Mesenchymal stem cell (in vitro differentiated cells and primary cell): Measurements from ENCODE around the gene AGAP1.

Experiments used
- DNase-seq: peaks from one replicate; pipeline ENCODE4 v3.0.0-alpha.2; 2013
- H2AFZ ChIP-seq: one replicate; pipeline ENCODE4 v1.6.1; 2013; ENCODE audit warnings: low read depth, mild to moderate bottlenecking, control low read depth, inconsistent platforms, low read length, moderate library complexity
- H2AK5ac ChIP-seq: 2 replicates; pipeline ENCODE4 v1.6.1; 2013; ENCODE audit warnings: low read length, moderate library complexity, mild to moderate bottlenecking, inconsistent platforms; ENCODE audit not compliant: severe bottlenecking
- H2BK120ac ChIP-seq: one replicate; pipeline ENCODE4 v1.6.1; 2013; ENCODE audit warnings: low read depth, mild to moderate bottlenecking, inconsistent platforms, low read length, moderate library complexity
- H2BK12ac ChIP-seq, 2 experiments: one replicate each; pipeline ENCODE4 v1.6.1; 2013; ENCODE audit warnings: inconsistent platforms in 2 of 2, low read length in 2 of 2, mild to moderate bottlenecking in 2 of 2, moderate library complexity in 2 of 2, control low read depth in 1 of 2
- H2BK15ac ChIP-seq: one replicate; pipeline ENCODE4 v1.6.1; 2013; ENCODE audit warnings: mild to moderate bottlenecking, low read depth, inconsistent platforms; ENCODE audit not compliant: poor library complexity, severe bottlenecking
- H2BK5ac ChIP-seq: 2 replicates; pipeline ENCODE4 v1.6.1; 2013; ENCODE audit warnings: low read depth, mild to moderate bottlenecking, low read length, control low read depth, inconsistent platforms; ENCODE audit not compliant: poor library complexity, severe bottlenecking
- H3K14ac ChIP-seq, 2 experiments: one replicate each; pipeline ENCODE4 v1.6.1; 2013; ENCODE audit warnings: inconsistent platforms in 2 of 2, low read length in 2 of 2, control low read depth in 1 of 2, mild to moderate bottlenecking in 1 of 2, moderate library complexity in 1 of 2
- H3K18ac ChIP-seq, 2 experiments: one replicate each; pipeline ENCODE4 v1.6.1; 2013; ENCODE audit warnings: inconsistent platforms in 2 of 2, low read length in 2 of 2, control low read depth in 1 of 2, low read depth in 1 of 2, mild to moderate bottlenecking in 1 of 2
- H3K23ac ChIP-seq, 2 experiments: one replicate each; pipeline ENCODE4 v1.6.1; 2013; ENCODE audit warnings: inconsistent platforms in 2 of 2, low read length in 2 of 2, mild to moderate bottlenecking in 2 of 2, moderate library complexity in 2 of 2, control low read depth in 1 of 2
- H3K27ac ChIP-seq: 2 replicates; pipeline ENCODE4 v1.5.1; 2013; ENCODE audit warnings: mild to moderate bottlenecking, moderate library complexity, low read length, control low read depth, inconsistent platforms; ENCODE audit not compliant: poor library complexity, severe bottlenecking
- H3K27me3 ChIP-seq, 2 experiments: 2 replicates each; pipeline versions ENCODE4 v1.6.1 to v1.7.0; 2013; ENCODE audit warnings: low read length in 2 of 2, mild to moderate bottlenecking in 2 of 2, moderate library complexity in 2 of 2, control low read depth in 1 of 2, inconsistent platforms in 1 of 2; ENCODE audit not compliant: control insufficient read depth in 1 of 2, insufficient read depth in 1 of 2
- H3K36me3 ChIP-seq, 2 experiments: 2 replicates each; pipeline versions ENCODE4 v1.6.1 to v1.7.0; 2013; ENCODE audit warnings: low read length in 2 of 2, control low read depth in 1 of 2, inconsistent platforms in 1 of 2, low read depth in 1 of 2, mild to moderate bottlenecking in 1 of 2; ENCODE audit not compliant: insufficient read depth in 2 of 2, control insufficient read depth in 1 of 2
- H3K4ac ChIP-seq, 2 experiments: one replicate each; pipeline ENCODE4 v1.6.1; 2013; ENCODE audit warnings: inconsistent platforms in 2 of 2, low read length in 2 of 2, mild to moderate bottlenecking in 2 of 2, moderate library complexity in 2 of 2, control low read depth in 1 of 2, low read depth in 1 of 2
- H3K4me1 ChIP-seq: 2 replicates; pipeline ENCODE4 v1.6.1; 2013; ENCODE audit warnings: low read depth, low read length, control low read depth; ENCODE audit not compliant: control insufficient read depth, insufficient read depth
- H3K4me2 ChIP-seq: 2 replicates; pipeline ENCODE4 v1.6.1; 2013; ENCODE audit warnings: low read length, mild to moderate bottlenecking, inconsistent platforms; ENCODE audit not compliant: poor library complexity, severe bottlenecking
- H3K4me3 ChIP-seq, 2 experiments: 2 replicates each; pipeline versions ENCODE4 v1.5.1 to v1.7.0; 2013; ENCODE audit warnings: low read length in 2 of 2, mild to moderate bottlenecking in 2 of 2, control low read depth in 1 of 2, low read depth in 1 of 2; ENCODE audit not compliant: insufficient read depth in 1 of 2
- H3K79me1 ChIP-seq: replicated peaks from 2 replicates; pipeline ENCODE4 v1.6.1; 2013; ENCODE audit warnings: mild to moderate bottlenecking, control low read depth, low read length, inconsistent platforms; ENCODE audit not compliant: poor library complexity, severe bottlenecking
- H3K9ac ChIP-seq: 2 replicates; pipeline ENCODE4 v1.7.0; 2013; ENCODE audit warnings: mild to moderate bottlenecking, low read length, moderate library complexity
- H3K9me3 ChIP-seq: 2 replicates; pipeline ENCODE4 v1.7.0; 2013; ENCODE audit warnings: mild to moderate bottlenecking, low read length; ENCODE audit not compliant: control insufficient read depth
- H4K8ac ChIP-seq: one replicate; pipeline ENCODE4 v1.6.1; 2013; ENCODE audit warnings: inconsistent platforms, mild to moderate bottlenecking, low read length, moderate library complexity
- H4K91ac ChIP-seq: one replicate; pipeline ENCODE4 v1.6.1; 2013; ENCODE audit warnings: mild to moderate bottlenecking, low read length, inconsistent platforms
- WGBS: methylation state at CpG from one replicate; pipeline ENCODE4 v1.1.7; 2013; ENCODE audit warnings: mixed read lengths; 5-methylcytosine and 5-hydroxymethylcytosine counted together

AGAP1 gene

GRCh38 chr2:235478609-235479008 lies 15.2 kb upstream of the AGAP1 start:
- Histone ChIP-seq H2BK15ac (no peak overlapping the region), H3K4ac (no peak overlapping the region), H3K4me3 (no peak overlapping the region), H2AFZ (no peak overlapping the region), H2BK5ac (no peak overlapping the region), H3K9me3 (peaks cover 3% of the 10 kb centered on the region), H3K4me1 (no peaks in the 10 kb centered on the region), H2BK12ac (no peak overlapping the region), H2BK120ac (no peak overlapping the region), H3K79me1 (no peaks in the 10 kb centered on the region), H3K27me3 (no peaks in the 10 kb centered on the region), H3K18ac (no peak overlapping the region), H3K4me2 (no peak overlapping the region), H2AK5ac (no peak overlapping the region), H4K91ac (no peak overlapping the region), H3K23ac (no peak overlapping the region), H4K8ac (no peak overlapping the region), H3K14ac (no peak overlapping the region), H3K9ac (no peak overlapping the region), H3K27ac (no peak overlapping the region), H3K36me3 (no peaks in the 10 kb centered on the region)
- DNase-seq: no peak
- WGBS: 79% methylated on average over 5 of the region's 6 CpGs

GRCh38 chr2:235479604-235480003 lies 14.2 kb upstream of the AGAP1 start:
- Histone ChIP-seq H3K9ac (no peak overlapping the region), H2BK120ac (no peak overlapping the region), H3K27ac (no peak overlapping the region), H3K23ac (no peak overlapping the region), H2AK5ac (no peak overlapping the region), H2BK15ac (no peak overlapping the region), H4K91ac (no peak overlapping the region), H3K4me3 (no peak overlapping the region), H4K8ac (no peak overlapping the region), H3K4ac (no peak overlapping the region), H2BK12ac (no peak overlapping the region), H3K79me1 (no peaks in the 10 kb centered on the region), H3K27me3 (no peaks in the 10 kb centered on the region), H2AFZ (no peak overlapping the region), H3K9me3 (peaks cover 3% of the 10 kb centered on the region), H3K18ac (no peak overlapping the region), H3K4me2 (no peak overlapping the region), H2BK5ac (no peak overlapping the region), H3K14ac (no peak overlapping the region), H3K36me3 (no peaks in the 10 kb centered on the region), H3K4me1 (no peaks in the 10 kb centered on the region)
- 82% methylated on average over 10 of the region's 11 CpGs for WGBS
- DNase-seq: no peak

DNA sequence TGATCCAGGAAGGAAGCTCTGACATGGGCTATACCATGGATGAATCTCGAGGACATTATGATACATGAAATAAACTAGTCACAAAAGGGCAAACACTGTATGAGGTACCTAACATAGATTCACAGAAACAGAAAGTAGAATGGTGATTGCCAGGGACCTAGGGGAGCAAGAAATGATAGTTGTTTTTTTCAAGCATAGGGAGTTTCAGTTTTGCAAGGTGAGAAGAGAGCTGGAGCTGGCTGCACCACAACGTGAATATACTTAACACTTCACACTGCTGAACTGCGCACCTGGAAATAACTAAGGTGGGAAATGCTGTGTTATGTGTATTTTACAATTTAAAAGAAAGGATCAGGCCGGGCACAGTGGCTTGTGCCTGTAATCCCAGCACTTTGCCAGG lies 13.2 kb upstream of the AGAP1 start:
- DNase-seq: no peak
- H2BK5ac ChIP-seq: no peak overlapping the region
- H3K36me3 ChIP-seq: no peaks in the 10 kb centered on the region
- no peak overlapping the region for H3K18ac ChIP-seq
- H3K27ac ChIP-seq: no peak overlapping the region
- 81% methylated on average over 4 of the region's 4 CpGs for WGBS
- H2BK120ac ChIP-seq: no peak overlapping the region
- H3K79me1 ChIP-seq: no peaks in the 10 kb centered on the region
- H3K23ac ChIP-seq: no peak overlapping the region
- H3K9me3 ChIP-seq: no peaks in the 10 kb centered on the region
- no peak overlapping the region for H3K4ac ChIP-seq
- no peak overlapping the region for H3K14ac ChIP-seq
- no peak overlapping the region for H3K9ac ChIP-seq
- H3K4me1 ChIP-seq: no peaks in the 10 kb centered on the region
- H3K27me3 ChIP-seq: peaks cover 0 to 2% of the 10 kb centered on the region in 2 experiments
- no peak overlapping the region for H2BK12ac ChIP-seq
- H3K4me3 ChIP-seq: no peak overlapping the region
- H2AFZ ChIP-seq: no peak overlapping the region
- no peak overlapping the region for H4K8ac ChIP-seq
- no peak overlapping the region for H2BK15ac ChIP-seq
- H2AK5ac ChIP-seq: no peak overlapping the region
- H3K4me2 ChIP-seq: no peak overlapping the region
- H4K91ac ChIP-seq: no peak overlapping the region

GRCh38 chr2:235483313-235483712 lies 10.5 kb upstream of the AGAP1 start:
- Histone ChIP-seq H4K91ac (no peak overlapping the region), H3K27me3 (peaks cover 5 to 12% of the 10 kb centered on the region in 2 experiments), H3K27ac (no peak overlapping the region), H3K79me1 (no peaks in the 10 kb centered on the region), H4K8ac (no peak overlapping the region), H3K4me2 (no peak overlapping the region), H3K9ac (no peak overlapping the region), H2BK12ac (no peak overlapping the region), H2BK5ac (no peak overlapping the region), H3K23ac (no peak overlapping the region), H3K4me3 (no peak overlapping the region), H3K18ac (no peak overlapping the region), H3K9me3 (no peaks in the 10 kb centered on the region), H2AFZ (no peak overlapping the region), H3K14ac (no peak overlapping the region), H3K4me1 (no peaks in the 10 kb centered on the region), H3K36me3 (no peaks in the 10 kb centered on the region), H2AK5ac (no peak overlapping the region), H2BK120ac (no peak overlapping the region), H2BK15ac (no peak overlapping the region), H3K4ac (no peak overlapping the region)
- no peak for DNase-seq
- WGBS: 95% methylated on average over 3 of the region's 4 CpGs
